Measurements from ENCODE around the gene UQCRC2. TPM values are rescaled to one million over a fixed set of nuclear protein-coding genes. Genes with fewer than 3 reads are reported as not detected.

Gene UQCRC2
- total RNA-seq, 1 experiment from 2014 or later: 249 TPM

- H3K27ac ChIP-seq (ENCODE audit: low read depth, low read length): peak within 1 kb of the TSS; percentile 85
- CTCF ChIA-PET: interaction anchor here (1.0 to 7.6 kb wide), 4 partner anchors 10 to 169 kb away, joined by 4 to 57 read pairs (median 8); no protein-coding TSS in a partner anchor
- intact Hi-C loops (cut with micrococcal nuclease): loop anchor here (2.0 to 10.0 kb wide), 2 partner anchors 69 to 287 kb away; partner anchors contain the start of gene POLR3E
Observed at GRCh38 chr16:22007509-22008214, 54.5 kb downstream of the UQCRC2 start, which contains the start of gene MOSMO. MOSMO (plus strand) TSS chr16:22008111; CDS start chr16:22008302, 191 bp downstream.

More at GRCh38 chr16:22007509-22008214, 54.5 kb downstream of the UQCRC2 start, which contains the start of gene MOSMO:
- Histone ChIP-seq H3K27me3 (ENCODE audit: insufficient read depth, low read length) (no peaks in the 10 kb centered on the region), H4K20me1 (ENCODE audit: insufficient read depth) (no peaks in the 10 kb centered on the region), H2AFZ (ENCODE audit: low read depth, low read length, poor library complexity, severe bottlenecking) (peak within 1 kb of the TSS; percentile 48), H3K9ac (ENCODE audit: low read length) (peak within 1 kb of the TSS; percentile 87), H3K9me3 (ENCODE audit: control insufficient read depth in 1 of 2, insufficient read depth in 1 of 2, low read depth in 1 of 2, low read length in 2 of 2) (no peaks in the 10 kb centered on the region), H3K4me2 (ENCODE audit: low read length) (peak within 1 kb of the TSS; percentile 98), H3K79me2 (ENCODE audit: insufficient read depth, low read length) (peaks cover 54% of the 10 kb centered on the region), H3K4me3 (replicated peaks in 1 of 2; ENCODE audit: low read depth in 1 of 2, low read length in 2 of 2) (peak within 1 kb of the TSS; percentile 88 to 90), H3K9me2 (ENCODE audit: insufficient read depth) (no peaks in the 10 kb centered on the region), H3K4me1 (ENCODE audit: control insufficient read depth in 1 of 2, insufficient read depth in 2 of 2, low read length in 2 of 2) (peaks cover 17 to 42% of the 10 kb centered on the region in 2 experiments), H3K36me3 (ENCODE audit: control insufficient read depth in 1 of 2, insufficient read depth in 2 of 2, low read length in 2 of 2) (no peaks in the 10 kb centered on the region)
- no peak for DNase-seq (ENCODE audit: low read depth, low spot score)
- POLR2A ChIA-PET: interaction anchor here (1.1 kb wide), 1 partner anchor 19 kb away, joined by 8 read pairs; no protein-coding TSS in a partner anchor
- no TSS peak for BruUV-seq (replicated peaks)
- ATAC-seq: peak; percentile 85
- RAD21 ChIA-PET (ENCODE audit: low non-redundant PET in 1 of 2, low total read pairs in 2 of 2, uncharacterized antibody in 2 of 2, unreplicated experiment in 2 of 2): interaction anchor here (0.6 to 2.0 kb wide), 2 partner anchors 70 to 91 kb away, joined by 5 to 6 read pairs; no protein-coding TSS in a partner anchor
- TF ChIP-seq ZFX (IDR thresholded peaks at IDR 0.05) (peak; percentile 64), EZH2 (IDR thresholded peaks at IDR 0.05) (no peak), POLR2AphosphoS5 (IDR thresholded peaks at IDR 0.05; ENCODE audit: low read depth, low read length) (peak; percentile 73), SRF (IDR thresholded peaks at IDR 0.05; ENCODE audit: low read depth) (no peak), SIN3A (IDR thresholded peaks at IDR 0.05; ENCODE audit: low read depth) (peak; percentile 25; the same call in 1 of the 2 replicates), REST (IDR thresholded peaks at IDR 0.05; ENCODE audit: low read depth) (peak; percentile 50)
- TF ChIP-seq, protein P1, sequence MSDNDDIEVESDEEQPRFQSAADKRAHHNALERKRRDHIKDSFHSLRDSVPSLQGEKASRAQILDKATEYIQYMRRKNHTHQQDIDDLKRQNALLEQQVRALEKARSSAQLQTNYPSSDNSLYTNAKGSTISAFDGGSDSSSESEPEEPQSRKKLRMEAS (IDR thresholded peaks at IDR 0.05): peak; percentile 51; the same call in 1 of the 2 replicates
